ENCODE data around the gene POFUT1.
"Not testable (repeated sequence)": the region's sequence is repeated elsewhere in the genome, so short reads cannot be mapped to it uniquely, and the experiment has no call there.

The POFUT1 gene

GRCh38 chr20:32189691-32190615 lies 17.7 kb upstream of the POFUT1 start:
- no peak for DNase-seq (ENCODE audit: low read depth)

GRCh38 chr20:32190616-32191415 lies 16.9 kb upstream of the POFUT1 start:
- DNase-seq (ENCODE audit: low read depth): no peak

DNA sequence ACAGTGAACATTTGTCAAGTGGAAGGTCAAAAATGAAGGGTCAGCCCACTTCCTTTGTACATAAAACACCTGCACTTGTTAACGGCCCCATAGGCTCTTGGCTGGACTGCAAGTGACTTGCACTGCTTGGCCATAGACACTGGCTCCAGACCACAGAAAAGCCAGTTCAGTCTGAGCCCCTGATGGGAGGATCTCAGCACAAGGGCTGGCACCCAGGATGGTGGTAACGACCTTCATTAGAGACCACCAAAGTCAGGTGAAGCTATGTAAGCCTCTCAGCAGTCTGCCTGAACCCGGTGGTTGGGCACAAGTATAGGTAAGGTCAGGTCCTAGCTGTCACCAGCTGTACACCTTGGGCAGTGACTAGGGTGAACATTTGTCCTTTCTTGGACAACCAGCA lies 16.3 kb upstream of the POFUT1 start:
- DNase-seq (ENCODE audit: low read depth): no peak

- no peak for DNase-seq (ENCODE audit: low read depth)
Measured at GRCh38 chr20:32191873-32192272, 15.8 kb upstream of the POFUT1 start.

GRCh38 chr20:32192698-32193097 lies 15.0 kb upstream of the POFUT1 start:
- no peak for DNase-seq (ENCODE audit: low read depth)

DNA sequence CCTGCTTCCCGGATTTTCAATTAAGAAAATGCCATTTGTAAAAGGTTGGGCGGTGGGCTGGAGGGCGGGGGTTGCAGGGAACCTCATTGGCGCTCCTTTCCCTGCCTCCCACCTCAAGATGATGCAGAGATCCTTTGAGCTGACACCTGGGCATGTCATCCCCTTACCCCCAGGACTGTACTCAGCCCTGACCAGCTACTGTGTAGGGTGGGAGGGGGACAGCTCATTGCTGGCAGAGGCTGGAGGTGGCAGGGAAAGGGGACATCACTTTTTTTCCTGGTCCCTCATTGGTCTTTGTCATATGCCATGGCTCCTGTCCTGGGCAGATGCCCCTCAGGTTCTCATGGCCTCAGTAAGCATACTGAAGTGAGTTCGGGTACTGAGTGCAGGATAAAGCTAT lies 14.3 kb upstream of the POFUT1 start:
- DNase-seq (ENCODE audit: low read depth): not testable (repeated sequence)

GRCh38 chr20:32193996-32194395 lies 13.7 kb upstream of the POFUT1 start:
- DNase-seq (ENCODE audit: low read depth): no peak

- DNase-seq (ENCODE audit: low read depth): no peak
Measured at GRCh38 chr20:32195581-32195980, 12.1 kb upstream of the POFUT1 start.

DNA sequence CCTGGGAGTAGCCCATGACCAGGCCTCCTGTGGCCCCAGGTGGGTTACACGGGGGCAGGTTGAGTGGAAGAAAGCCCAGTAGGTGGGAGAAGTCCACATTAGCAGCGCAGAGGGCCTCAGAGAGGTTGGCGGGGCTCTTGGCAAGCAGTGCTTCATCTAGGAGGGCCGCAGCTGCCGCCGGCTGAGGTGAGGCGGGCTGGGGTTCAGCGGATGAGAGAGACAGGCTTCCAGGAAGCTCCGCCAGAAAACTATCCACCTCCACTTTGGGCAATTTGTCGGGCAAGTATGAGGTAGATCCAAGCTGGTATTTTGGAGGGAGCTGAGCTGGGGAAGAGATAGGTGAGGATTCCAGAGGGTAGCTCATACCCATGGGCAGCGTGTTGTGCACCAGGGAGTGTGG lies 11.1 kb upstream of the POFUT1 start:
- not testable (repeated sequence) for DNase-seq (ENCODE audit: low read depth)

GRCh38 chr20:32197136-32197535 lies 10.5 kb upstream of the POFUT1 start:
- not testable (repeated sequence) for DNase-seq (ENCODE audit: low read depth)

DNA sequence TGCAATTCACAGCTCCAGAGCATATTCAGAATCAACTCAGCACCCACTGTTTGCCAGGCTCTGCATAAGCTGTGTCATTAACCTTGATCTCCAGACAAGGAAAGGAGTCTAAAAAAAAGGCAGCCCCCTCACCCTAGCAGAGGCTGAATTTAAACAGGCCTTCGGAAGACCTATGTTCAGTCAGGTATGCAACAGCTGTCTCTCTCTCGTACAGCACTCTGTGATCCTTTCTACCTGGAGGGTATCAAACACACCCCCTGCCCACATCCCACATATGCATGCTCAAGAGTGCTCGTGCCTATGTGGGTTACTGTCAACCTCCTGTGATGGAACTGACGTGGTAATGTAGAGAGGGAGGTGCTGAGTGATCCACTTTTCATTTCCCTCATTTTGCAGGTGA lies 8.7 kb upstream of the POFUT1 start:
- DNase-seq (ENCODE audit: low read depth): no peak

DNA sequence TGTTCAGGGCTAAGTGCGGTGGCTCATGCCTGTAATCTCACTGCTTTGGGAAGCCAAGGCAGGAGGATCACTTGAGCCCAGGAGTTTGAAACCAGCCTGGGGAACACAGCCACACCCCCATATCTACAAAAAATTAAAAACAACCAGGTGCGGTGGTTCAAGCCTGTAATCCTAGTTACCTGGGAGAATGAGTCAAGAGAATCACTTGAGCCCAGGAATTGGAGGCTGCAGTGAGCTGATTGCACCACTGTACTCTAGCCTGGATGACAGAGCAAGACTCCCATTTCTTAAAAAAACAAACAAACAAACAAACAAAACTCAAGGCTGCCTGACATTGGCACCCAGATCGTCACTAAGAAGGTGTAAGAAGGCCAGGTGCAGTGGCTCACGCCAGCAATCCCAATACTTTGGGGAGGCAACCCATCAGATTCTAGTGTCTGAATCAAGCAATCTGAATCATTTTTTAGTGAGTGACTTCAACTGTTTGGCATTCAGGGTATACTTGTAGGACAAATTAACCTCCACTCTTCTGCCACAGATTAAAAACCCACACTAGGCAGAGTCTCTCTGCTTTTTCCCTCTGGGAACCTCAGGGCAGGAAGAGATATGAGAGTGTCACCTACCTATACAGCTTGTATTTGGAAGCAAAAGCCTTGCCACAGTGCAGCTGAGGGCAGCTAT lies 6.2 kb upstream of the POFUT1 start:
- DNase-seq (ENCODE audit: low read depth): no peak

DNA sequence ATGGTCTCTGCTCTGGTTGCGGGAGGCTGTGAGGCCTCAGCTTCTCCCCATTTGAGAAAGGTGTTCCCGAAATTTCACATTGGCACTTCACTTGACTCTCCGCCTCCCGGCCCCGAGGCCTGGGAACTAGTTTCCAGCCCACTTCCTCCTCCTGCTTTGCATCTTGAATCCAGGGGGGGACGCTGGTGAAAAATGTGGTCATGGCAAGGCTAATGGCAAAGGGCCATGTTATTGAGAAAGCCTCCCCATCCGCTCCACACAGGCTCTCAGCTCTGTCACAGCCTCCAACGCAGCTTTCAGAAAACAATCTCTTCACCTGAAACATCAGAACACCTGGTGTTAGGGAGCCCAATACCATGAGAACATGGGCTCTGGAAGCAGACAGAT lies 5.7 kb upstream of the POFUT1 start:
- no peak for DNase-seq (ENCODE audit: low read depth)

DNA sequence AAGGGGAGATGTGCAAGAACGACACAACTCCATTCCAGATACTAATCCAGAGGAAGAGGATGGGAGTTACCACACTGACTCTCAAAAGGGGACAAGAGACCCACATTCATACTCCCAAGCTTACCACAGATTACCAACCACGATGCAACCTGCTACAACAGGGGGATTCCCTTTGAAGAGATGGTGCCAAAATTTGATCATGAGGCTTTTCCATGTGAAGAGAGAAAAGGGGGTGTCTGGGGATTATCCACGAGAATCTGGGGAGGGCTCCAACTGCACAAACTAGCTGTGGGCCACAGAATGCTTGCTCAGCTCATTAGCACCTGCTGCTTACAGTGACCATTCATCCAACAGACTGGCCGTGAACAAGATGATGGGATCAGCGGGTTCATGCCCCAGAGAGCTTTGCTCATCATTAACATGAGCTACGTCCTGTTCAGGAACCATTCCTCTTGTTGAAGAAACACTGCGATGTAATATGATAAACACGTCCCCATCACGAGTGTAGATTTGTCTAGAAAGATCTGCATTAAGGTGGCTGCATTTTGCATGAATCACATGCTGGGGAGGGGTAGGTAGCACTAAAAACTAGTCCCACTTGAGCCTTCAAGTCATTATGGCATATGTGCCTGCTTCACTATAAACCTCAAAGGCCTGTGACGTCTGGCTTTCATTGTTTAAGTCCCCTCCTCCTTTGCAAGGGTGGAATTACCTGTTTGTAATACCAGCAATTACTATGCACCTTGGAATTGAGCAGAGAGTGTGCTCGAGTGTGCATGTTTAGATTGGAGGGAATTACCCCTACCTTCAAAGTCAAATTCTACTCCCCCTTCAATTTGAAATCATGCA lies 4.1 kb upstream of the POFUT1 start:
- DNase-seq (ENCODE audit: low read depth): no peak

DNA sequence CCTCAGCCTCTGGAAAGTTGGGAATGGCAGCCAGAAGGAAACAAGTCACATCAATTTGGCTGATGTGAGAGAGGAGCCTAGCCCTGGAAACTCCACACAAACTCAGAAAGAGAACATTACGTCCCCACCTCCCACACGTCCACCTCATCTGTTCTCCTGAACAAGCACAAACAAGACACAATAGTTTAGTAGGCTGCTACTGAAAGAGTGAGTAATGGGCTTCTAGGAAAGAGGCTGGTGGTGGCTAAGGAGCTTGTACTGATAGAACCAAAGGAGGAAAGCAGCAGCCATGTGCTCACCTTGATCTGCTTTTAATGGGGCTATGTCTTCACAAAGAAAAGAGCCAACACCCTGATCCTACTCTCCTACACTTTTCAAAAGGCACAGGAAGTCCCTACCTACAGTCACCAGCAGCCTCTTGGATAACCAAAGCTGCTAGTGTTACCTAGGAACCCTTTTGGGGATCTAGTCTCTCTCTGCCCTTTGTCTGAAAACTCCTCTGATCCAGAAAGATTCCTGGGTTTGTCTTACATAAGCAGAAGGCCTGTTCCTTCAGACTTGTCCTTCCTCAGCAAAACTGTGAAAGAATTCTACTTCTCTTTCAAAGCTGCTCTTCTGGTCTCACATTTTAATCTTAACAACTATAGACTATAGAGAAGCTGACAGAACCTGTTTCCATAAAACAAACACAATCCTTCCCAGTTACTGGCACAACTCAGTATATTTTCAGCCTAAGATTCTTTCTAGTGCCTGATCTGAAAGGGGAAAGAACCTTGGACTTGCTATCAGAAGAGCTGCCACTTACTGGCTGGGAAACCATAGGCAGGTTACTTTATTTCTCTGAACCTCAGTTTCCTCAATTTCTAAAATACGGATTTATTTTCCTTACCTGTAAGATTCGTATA lies 3.2 kb upstream of the POFUT1 start:
- peak; percentile 61 for DNase-seq (ENCODE audit: low read depth)

- no peak for DNase-seq (ENCODE audit: low read depth)
Measured at GRCh38 chr20:32205110-32205842, 2.4 kb upstream of the POFUT1 start.

DNA sequence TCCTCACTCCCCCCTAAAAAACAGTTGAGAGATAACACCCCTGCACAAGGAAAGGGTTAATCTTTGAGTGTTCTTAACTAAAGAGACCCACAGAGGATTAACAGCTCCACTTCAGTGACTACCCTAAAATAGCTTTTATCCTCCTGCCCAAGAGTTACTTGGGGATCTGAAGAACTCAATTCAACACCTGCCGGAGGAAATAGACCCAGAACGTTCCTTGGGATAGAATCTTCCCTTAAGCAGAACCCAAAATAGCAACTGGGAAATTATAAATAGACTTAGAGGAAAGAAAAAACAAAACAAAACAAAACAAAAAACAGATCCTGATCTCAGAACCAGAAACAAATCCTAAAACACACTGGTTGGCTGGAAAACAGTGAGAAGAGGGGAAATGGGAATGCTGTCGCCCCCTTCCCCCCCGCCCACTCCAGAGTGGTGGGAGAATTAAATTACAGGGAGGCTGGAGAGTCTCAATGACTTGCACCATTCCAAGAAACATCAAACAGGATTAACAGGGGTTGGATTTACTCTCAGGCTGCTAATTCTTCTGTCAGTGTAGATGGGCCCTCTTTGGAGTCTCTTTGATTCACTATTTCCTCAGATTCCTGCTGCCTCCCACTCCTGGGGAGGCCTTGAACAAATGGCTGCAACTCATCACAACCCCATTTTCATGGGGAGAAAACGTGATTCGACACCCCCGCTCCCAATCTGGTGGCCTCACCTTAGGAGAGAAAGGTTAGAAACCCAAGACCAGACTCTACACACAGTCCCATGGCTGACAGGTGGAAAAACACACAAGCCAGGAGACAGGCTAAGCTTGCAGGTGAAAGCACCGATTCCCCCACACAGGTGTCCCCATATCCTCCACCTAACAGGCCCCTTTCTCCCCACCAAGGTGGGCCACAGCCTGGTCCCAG lies 1.6 kb upstream of the POFUT1 start:
- DNase-seq (ENCODE audit: low read depth): no peak

- DNase-seq (ENCODE audit: low read depth): no peak
Measured at GRCh38 chr20:32206760-32207625, 687 bp upstream of the POFUT1 start.
